ENCODE measurements around the gene PIH1D1.

DNA sequence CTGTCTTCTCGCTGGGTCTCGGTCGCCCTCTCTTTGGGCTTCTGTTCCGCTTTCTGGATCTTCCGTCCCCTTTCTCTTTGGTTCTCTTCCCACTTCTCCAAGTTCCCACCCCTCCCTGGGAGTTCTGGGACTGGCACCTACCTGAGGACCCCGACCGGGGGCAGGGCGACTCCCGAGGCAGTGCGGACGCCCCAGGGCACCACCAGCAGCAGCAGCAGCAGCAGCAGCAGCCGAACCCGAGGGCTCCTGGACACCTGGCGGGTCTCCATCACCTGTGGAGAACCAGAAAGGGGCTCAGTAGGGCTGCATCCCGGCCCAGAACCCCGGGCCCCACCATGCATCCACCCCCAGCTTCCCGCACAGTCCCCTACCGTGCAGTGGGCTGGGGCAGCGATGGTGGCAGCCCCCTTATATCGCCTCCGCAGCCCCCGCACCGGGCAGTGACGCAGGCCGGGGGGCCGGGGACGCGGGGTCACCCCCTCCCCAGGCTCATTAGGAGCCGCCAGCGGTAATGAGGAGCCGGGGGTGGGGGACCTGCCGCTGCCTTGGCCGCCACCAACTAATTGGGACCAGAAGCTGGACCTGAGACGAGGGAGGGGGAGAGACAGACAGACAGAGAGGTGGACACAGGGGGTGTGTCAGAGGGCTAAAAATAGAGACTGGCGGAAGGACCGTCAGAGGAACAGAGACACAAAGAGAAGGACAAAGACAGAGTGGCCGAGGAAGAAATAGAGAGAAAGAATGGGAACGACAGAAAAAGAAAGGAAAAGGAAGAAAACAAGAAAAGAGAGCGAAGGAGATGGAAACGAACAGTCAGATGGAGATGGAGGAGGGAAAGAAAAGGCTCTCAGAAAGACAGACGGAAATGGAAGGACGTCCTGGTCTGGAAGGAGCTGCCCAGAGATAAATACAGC is 28.3 kb downstream of the PIH1D1 start, which contains the start of gene PTH2:
- TF ChIP-seq, protein P1, sequence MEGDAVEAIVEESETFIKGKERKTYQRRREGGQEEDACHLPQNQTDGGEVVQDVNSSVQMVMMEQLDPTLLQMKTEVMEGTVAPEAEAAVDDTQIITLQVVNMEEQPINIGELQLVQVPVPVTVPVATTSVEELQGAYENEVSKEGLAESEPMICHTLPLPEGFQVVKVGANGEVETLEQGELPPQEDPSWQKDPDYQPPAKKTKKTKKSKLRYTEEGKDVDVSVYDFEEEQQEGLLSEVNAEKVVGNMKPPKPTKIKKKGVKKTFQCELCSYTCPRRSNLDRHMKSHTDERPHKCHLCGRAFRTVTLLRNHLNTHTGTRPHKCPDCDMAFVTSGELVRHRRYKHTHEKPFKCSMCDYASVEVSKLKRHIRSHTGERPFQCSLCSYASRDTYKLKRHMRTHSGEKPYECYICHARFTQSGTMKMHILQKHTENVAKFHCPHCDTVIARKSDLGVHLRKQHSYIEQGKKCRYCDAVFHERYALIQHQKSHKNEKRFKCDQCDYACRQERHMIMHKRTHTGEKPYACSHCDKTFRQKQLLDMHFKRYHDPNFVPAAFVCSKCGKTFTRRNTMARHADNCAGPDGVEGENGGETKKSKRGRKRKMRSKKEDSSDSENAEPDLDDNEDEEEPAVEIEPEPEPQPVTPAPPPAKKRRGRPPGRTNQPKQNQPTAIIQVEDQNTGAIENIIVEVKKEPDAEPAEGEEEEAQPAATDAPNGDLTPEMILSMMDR (IDR thresholded peaks at IDR 0.05), result no peak
- no peak for TF ChIP-seq POLR2A (IDR thresholded peaks at IDR 0.05)
- TF ChIP-seq EP300 (IDR thresholded peaks at IDR 0.05), result no peak
